Measurements from ENCODE around the gene ATG10.

The ATG10 gene

GRCh38 chr5:82285206-82285605, 313.4 kb downstream of the ATG10 start:
- no peak for DNase-seq

DNA sequence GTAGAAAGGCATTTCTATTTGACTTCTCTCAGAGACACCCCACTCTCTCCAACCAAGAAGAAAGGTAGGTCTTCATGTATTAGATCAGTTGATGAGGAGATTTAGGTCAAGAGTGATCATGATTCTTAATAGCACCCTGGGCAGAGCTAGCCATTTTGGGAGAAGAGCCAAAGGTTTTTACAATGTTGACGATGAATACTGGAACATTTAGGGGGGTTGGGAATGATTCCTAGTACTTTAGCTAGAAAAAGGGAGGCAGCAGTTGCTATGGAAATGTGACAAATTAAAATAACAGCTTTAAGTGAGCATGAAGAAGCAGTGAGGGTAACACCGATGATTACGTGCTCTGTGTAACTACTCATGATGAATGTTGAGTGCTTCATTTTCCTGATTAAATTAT, 315.8 kb downstream of the ATG10 start:
- DNase-seq, result no peak

GRCh38 chr5:82290005-82290404, 318.2 kb downstream of the ATG10 start:
- no peak for DNase-seq

GRCh38 chr5:82290908-82291307, 319.1 kb downstream of the ATG10 start:
- no peak for DNase-seq

- no peak for DNase-seq
These were observed 319.6 kb downstream of the ATG10 start for GRCh38 chr5:82291420-82291819.

GRCh38 chr5:82295144-82295543, 323.3 kb downstream of the ATG10 start:
- no peak for DNase-seq

DNA sequence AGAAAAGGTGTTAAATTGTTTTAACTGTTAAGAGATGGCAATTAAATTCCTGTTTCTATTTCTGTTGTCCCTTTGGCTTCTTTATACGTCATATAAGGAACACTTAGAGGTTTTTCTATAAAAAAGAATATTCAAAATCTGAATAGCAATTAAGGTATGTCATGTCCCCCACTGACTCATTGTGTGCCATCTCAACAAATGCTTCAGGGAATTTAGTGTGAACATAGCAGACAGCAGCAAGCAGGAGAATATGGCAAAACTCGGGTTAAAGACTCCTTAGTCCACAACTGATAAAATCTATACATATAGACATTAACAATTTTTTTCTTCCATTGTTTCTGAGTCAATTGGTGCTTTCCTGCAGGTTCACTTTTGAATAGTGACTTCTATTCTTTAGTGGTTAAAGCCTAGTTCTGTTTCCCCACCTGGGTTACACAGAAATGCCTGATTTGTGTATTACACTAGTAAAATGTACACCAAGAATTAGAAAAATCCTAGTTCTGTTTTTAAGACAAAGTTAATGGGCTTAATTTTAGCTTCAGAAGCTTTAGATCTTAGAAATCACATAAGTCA, 324.2 kb downstream of the ATG10 start:
- no peak for DNase-seq

- DNase-seq, result no peak
These were observed 325.1 kb downstream of the ATG10 start for GRCh38 chr5:82296929-82297328.

- no peak for DNase-seq
These were observed 325.9 kb downstream of the ATG10 start for GRCh38 chr5:82297711-82298110.

- DNase-seq, result no peak
These were observed 326.8 kb downstream of the ATG10 start for GRCh38 chr5:82298668-82299067.

- DNase-seq, result no peak
These were observed 329.4 kb downstream of the ATG10 start for GRCh38 chr5:82301190-82301589.
